GM10266 (cell line): ENCODE results near the gene SEMA3E.

Experiments
- DNase-seq: peaks from one replicate; pipeline ENCODE4 v3.0.0; 2012; ENCODE audit errors: extremely low spot score
- CTCF ChIP-seq: IDR thresholded peaks from 2 replicates; pipeline ENCODE4 v1.5.1; 2012; ENCODE audit warnings: mild to moderate bottlenecking, low read depth; ENCODE audit not compliant: control insufficient read depth, insufficient read depth; ENCODE audit errors: missing control alignments

Gene SEMA3E

GRCh38 chr7:83640240-83640639, 8.7 kb downstream of the SEMA3E start:
- DNase-seq: no peak
- TF ChIP-seq CTCF: no peak

- no peak for DNase-seq
Observed at GRCh38 chr7:83633516-83633915, 15.4 kb downstream of the SEMA3E start.

GRCh38 chr7:83629117-83629880, 19.6 kb downstream of the SEMA3E start:
- no peak for TF ChIP-seq CTCF
- DNase-seq: no peak

More at GRCh38 chr7:83633516-83633915, 15.4 kb downstream of the SEMA3E start:
- TF ChIP-seq CTCF: no peak

GRCh38 chr7:83617858-83618257, 31.1 kb downstream of the SEMA3E start:
- no peak for DNase-seq
- TF ChIP-seq CTCF: no peak

GRCh38 chr7:83614112-83614511, 34.8 kb downstream of the SEMA3E start:
- DNase-seq: no peak
- no peak for TF ChIP-seq CTCF

GRCh38 chr7:83613232-83613631, 35.7 kb downstream of the SEMA3E start:
- TF ChIP-seq CTCF: no peak
- no peak for DNase-seq

- DNase-seq: no peak
- no peak for TF ChIP-seq CTCF
Observed at GRCh38 chr7:83611776-83612175, 37.2 kb downstream of the SEMA3E start.
